Measurements from ENCODE around the gene ASB6.
"Not testable (repeated sequence)": the region's sequence is repeated elsewhere in the genome, so short reads cannot be mapped to it uniquely, and the experiment has no call there.

Gene ASB6

DNA sequence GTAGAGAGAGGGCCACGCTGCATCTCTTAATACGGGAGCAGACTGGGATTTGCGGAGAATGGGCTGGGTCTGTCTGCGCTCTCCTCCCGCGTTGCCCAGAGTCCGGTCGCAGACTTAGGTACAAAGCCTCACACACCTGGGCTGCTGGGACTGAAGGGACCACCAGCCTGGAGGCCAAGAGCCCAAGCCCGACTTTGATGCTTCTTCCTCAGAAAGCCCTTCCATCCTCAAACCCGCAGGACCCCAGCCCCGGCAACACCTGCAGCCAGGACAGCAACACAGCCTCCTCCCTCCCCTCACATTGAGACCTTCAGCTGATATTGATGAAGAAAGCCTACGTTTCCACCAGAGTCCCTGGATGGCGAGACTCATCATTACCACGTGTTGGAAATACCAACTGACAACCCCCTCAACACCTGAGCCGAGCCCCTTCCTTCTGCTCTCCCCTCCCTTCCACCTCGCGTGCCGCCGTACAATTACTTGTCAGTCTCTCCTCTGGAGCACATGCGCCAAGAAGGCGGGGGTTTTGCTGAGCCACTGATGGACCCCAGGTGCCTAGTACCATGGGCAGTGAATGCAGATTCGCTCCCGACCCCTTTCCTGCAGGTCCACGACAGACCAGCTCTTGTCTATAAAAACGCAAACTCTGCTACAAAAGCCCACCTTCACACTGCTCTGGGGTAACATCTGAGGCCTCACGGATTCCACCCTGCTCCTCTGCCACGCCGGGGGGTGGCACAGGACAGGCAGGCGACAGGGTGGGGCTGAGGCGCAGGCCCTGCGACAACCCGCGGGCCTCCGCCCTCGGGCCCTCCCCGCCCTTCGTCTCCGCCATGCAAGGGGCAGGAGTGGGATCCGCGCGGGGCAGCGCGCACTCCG is 841 bp downstream of the ASB6 start:
- no peak for DNase-seq

DNA sequence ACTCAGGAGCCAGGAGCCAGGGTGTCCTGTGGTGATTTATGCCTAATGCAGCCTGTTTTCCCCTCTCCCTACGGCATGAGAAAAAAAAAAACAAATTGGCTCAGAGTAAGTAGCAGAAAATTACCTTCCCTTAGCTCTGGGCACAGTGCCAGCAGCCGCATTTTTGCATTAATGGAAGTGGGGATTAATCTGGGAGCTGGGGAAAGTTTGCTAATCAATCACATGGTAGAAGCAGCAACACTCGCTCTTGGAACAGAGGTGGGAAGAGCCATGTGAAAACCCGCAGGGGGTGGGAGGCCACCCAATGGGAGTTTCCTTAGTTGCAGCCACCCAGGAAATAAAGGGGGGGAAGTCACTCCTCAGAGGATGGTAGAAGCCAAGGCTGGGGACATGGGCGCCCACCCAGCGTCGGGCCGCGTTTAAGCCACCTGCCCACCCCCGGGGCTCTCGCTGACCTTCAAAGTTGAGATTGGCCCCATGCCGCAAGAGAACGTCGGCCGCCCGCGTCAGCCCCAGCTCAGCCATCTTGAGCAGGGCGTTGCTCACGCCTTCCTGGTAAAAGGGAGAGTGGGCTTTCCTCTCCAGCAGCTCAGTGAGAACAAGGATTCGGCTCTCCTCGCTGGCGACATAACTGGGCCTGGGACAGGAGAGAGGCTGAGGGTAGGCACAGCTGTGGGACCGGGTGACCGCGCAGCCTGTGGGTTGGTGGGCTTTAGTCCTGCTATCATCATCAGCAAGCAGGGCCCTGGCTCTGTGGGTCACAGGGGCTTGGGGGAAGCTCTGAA is 1.7 kb downstream of the ASB6 start:
- DNase-seq: no peak

DNA sequence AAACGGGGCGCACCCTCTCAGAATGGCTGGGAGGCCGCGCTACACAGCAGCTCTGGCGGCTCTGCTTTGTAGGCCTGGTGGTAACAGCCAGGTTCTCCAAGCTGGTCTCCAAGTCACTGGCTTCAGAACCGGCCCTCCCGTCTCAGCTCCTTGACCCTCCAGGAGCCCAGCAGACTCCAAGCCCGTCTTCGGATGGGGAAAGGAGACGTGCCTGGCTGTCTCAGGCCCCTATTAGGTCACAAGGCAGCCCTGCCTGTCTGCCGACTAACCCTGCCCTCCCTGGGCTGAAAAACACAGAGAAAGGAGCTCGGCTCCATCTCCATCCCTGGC is 2.2 kb downstream of the ASB6 start:
- DNase-seq: no peak

GRCh38 chr9:129639034-129639630 is 2.8 kb downstream of the ASB6 start:
- no peak for DNase-seq

- no peak for DNase-seq
Observed at GRCh38 chr9:129637673-129638439, 4.1 kb downstream of the ASB6 start.

- no peak for DNase-seq
Observed at GRCh38 chr9:129637102-129637501, 4.8 kb downstream of the ASB6 start.

DNA sequence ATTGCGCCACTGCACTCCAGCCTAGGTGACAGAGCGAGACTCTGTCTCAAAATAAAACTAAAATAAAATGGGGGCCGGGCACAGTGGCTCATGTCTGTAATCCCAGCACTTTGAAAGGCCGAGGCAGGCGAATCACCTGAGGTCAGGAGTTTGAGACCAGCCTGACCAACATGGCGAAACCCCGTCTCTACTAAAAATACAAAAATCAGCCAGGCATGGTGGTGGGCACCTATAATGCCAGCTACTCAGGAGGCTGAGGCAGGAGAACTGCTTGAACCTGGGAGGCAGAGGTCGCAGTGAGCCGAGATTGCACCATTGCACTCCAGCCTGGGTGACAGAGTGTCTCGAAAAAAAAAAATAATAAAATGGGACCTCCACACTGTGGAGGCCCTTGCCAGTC is 5.6 kb downstream of the ASB6 start:
- not testable (repeated sequence) for DNase-seq

DNA sequence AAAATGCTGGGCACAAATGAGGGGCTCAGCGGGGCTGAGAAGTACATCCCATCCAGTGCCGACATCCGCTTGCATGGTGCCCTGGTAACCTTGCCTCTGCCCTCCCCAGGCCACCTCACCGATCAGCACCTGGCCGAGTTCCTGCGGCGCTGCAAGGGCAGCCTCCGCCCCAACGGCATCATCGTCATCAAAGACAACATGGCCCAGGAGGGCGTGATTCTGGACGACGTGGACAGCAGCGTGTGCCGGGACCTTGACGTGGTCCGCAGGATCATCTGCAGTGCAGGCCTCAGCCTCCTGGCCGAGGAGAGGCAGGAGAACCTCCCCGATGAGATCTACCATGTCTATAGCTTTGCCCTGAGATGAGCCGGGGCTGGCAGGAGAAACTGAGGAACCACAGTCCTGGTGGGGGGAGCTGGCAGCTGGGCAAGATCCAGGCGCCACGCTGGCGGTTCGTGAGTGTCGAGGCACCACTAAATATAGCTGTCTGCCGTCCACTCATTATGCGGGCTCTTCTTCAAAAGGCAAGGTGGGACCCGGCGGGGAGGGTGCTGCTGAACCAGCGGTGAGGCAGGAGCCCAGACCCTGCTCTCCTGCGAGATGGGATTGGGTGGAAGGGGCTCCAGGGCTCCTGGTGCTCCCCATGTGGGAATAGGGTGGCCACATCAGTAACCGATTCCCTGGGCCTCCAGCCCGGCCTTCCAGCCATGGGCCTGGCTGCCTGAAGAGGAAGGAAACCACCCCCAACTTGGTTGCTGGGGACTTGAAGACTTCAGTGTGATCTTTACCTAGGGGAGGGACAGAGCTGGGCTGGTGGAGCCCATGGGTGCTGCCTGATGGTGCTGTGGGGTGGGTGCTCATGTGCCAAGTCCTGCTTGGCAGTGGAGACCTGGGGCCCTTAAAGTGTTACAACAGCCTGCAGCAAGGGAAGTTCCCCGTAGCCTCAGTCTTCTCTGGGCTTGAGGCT is 6.6 kb downstream of the ASB6 start:
- no peak for DNase-seq

- no peak for DNase-seq
Observed at GRCh38 chr9:129633848-129634247, 8.1 kb downstream of the ASB6 start.

DNA sequence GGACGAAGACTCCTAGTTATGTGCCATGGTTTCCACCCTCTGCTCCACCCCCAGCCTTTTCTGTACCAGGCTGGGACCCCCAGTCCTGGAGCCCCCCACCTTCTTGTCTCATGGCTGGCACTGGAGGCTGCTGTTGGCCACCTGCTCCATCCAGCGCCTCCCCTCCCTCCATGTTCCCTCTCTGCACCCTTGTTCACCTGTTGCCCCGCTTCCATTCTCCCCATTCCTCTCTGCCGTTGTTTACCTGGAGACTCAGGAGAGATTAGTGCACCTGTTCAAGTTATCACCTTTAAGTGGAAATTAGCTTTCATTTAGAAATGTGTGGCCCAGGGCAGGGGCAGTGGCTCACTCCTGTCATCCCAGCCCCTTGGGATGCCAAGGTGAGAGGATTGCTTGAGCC is 8.7 kb downstream of the ASB6 start:
- no peak for DNase-seq

DNA sequence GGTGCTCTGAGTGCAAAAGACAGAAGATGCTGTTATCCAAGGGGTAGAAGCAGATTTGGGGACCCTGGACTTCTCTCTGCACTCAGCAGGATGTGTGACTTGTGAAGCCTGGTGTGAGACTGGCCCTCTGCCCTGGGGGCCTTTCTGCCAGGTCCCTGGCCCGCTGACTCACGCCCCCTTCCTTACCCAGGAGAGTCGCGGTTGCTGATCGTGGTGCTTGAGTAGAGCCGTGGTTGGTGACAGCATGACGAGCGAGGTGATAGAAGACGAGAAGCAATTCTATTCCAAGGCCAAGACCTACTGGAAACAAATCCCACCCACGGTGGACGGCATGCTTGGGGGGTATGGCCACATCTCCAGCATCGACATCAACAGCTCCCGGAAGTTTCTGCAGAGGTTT is 9.5 kb downstream of the ASB6 start:
- no peak for DNase-seq

GRCh38 chr9:129631674-129632129 is 10.2 kb downstream of the ASB6 start:
- DNase-seq: no peak

GRCh38 chr9:129630967-129631673 is 10.8 kb downstream of the ASB6 start:
- no peak for DNase-seq

DNA sequence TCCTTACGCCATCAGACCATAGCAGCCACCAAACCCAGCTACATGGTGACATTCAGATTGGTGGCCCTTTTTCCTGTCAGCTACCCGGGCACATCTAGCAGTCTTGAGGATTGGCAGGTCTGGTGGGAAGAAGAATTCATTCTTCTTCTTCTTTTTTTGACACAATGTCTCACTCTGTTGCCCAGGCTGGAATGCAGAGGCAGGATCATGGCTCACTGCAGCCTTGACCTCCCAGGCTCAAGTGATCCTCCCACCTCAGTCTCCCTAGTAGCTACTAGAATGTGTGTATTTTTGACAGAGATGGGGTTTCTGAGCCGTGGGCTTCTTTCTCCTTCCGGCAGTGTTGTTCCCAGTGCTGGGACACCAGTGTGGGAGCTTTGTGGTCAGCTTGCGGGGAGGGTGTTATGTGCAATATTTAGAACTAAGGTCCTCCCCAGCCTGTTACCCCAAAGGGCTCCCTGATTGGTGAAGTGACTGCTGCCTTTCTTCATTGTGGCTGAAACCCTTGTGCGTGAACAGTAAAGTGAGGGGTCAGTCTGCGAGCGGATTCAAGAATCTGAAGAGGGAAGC is 12.6 kb downstream of the ASB6 start:
- DNase-seq: no peak

- no peak for DNase-seq
Observed at GRCh38 chr9:129628709-129629108, 13.2 kb downstream of the ASB6 start.

GRCh38 chr9:129627556-129628440 is 14.2 kb downstream of the ASB6 start:
- no peak for DNase-seq

DNA sequence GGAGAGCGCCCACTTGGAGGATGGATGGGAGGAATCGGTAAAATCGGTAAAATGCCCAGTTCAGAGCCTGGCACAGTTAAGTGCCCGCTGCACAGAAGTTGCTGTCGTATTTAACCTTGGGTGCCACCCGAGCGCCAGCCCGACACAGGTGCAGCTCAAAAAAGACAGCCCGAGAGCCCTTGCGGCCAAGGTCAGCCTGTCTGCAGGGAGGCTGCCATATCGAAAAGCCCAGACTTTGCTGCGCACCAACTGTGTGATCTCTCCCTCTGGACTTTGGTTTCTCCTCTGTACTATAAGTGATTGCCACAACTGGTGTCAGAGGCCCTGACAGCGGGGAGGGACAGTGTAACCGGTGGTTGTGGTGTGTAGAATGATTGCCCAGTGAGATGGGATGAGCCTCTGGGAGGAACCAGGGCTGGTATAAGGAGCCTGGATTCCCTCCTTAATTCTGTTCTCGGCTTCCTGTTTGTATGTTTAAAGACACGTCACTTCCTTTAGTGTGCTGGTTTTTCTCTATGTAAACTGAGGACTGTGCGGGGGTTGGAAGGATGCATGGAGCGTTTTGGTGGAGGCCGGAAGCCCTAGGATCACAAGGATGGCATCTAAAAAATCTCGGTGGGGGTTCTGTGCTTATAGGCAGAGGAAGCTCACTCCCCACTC is 15.2 kb downstream of the ASB6 start:
- no peak for DNase-seq

- DNase-seq: peak; percentile 90
Observed at GRCh38 chr9:129626079-129626624, 15.8 kb downstream of the ASB6 start, which contains the start of gene NTMT1. TSS of gene NTMT1 (plus strand) at chr9:129626163. CDS start at chr9:129632704, 6,541 bp downstream.

DNA sequence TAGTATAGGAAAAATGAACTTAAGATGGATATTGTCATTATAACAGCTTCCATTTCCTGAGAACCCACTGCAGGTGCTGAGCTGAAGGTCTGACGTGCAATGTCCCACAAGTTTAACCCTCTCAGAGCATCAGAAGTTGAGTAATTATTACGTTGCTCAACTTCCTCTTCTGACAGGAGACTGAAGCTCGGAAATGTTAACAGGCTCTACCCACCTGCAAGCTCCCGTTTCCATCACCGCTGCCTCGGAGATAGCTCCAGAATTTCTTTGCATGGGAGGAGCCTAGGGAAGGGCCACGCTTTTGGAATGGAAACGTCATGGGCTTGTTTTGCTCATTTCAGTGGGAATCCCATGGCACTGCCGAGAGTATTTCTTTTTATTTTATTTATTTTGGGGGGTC is 17.0 kb downstream of the ASB6 start:
- DNase-seq: no peak
